C4-2B (cell line): ENCODE measurements around the gene CCSER1.

Source experiments
- CTCF ChIP-seq: fragments of 450-650 bp; conservative IDR thresholded peaks from 2 replicates; pipeline ENCODE4 v1.5.1; 2017; ENCODE audit warnings: mild to moderate bottlenecking
- ZFX ChIP-seq: fragments of 450-650 bp; IDR thresholded peaks from 2 replicates; pipeline ENCODE4 v1.6.1; 2017

- no peak for TF ChIP-seq CTCF
- TF ChIP-seq ZFX = no peak
These were observed 514.8 kb downstream of the CCSER1 start for GRCh38 chr4:90641861-90642599.
